GM12878 (cell line): ENCODE measurements around the gene IFT88.

Experiments used
- CBX5 ChIP-seq: sonication (generic); IDR thresholded peaks from 2 replicates; pipeline ENCODE4 v1.6.1; 2016; ENCODE audit warnings: low read depth, moderate library complexity, mild to moderate bottlenecking, inconsistent platforms
- EZH2 ChIP-seq: IDR thresholded peaks from 2 replicates; pipeline ENCODE4 v1.6.1; 2012; ENCODE audit warnings: low read depth, mild to moderate bottlenecking, control low read depth, inconsistent platforms, low read length, borderline replicate concordance; ENCODE audit not compliant: control insufficient read depth
- GABPA ChIP-seq: IDR thresholded peaks from 2 replicates; pipeline ENCODE4 v1.6.1; 2014; ENCODE audit warnings: antibody characterized with exemption, low read depth, mild to moderate bottlenecking, inconsistent platforms
- KAT2A ChIP-seq: conservative IDR thresholded peaks from 2 replicates; pipeline ENCODE4 v1.6.1; 2011; ENCODE audit warnings: low read depth, low read length; ENCODE audit not compliant: control insufficient read depth
- POLR2AphosphoS5 ChIP-seq: IDR thresholded peaks from 2 replicates; pipeline ENCODE4 v1.6.1; 2011; ENCODE audit warnings: mild to moderate bottlenecking, low read length, inconsistent platforms
- SMAD1 ChIP-seq: fragments of 450-650 bp; IDR thresholded peaks from 2 replicates; pipeline ENCODE4 v1.6.1; 2018; ENCODE audit warnings: mild to moderate bottlenecking, low read depth; ENCODE audit not compliant: partially characterized antibody
- SP1 ChIP-seq: IDR thresholded peaks from one replicate; pipeline ENCODE4 v1.6.1; 2011; ENCODE audit warnings: low read depth, low read length
- SPI1 ChIP-seq: IDR thresholded peaks from 2 replicates; pipeline ENCODE4 v1.6.1; 2011; ENCODE audit warnings: low read depth, mild to moderate bottlenecking, low read length, moderate library complexity, borderline replicate concordance; ENCODE audit not compliant: insufficient read depth
- ZBED1 ChIP-seq: IDR thresholded peaks from 2 replicates; pipeline ENCODE4 v1.6.1; 2016; ENCODE audit warnings: borderline replicate concordance
- TF ChIP-seq, protein P1 (sequence below): IDR thresholded peaks from 2 replicates; pipeline ENCODE4 v1.6.1; 2011; ENCODE audit warnings: borderline replicate concordance, low read depth, mild to moderate bottlenecking, moderate library complexity, mixed read lengths, low read length; ENCODE audit not compliant: insufficient read depth; ENCODE audit errors: extremely low read length
- TF ChIP-seq, protein P2 (sequence below), 3 experiments: IDR thresholded peaks in 2 of 3; conservative IDR thresholded peaks in 1 of 3; 2 replicates each; pipeline ENCODE4 v1.5.1; 2011; ENCODE audit warnings: low read depth in 3 of 3, low read length in 3 of 3, mild to moderate bottlenecking in 3 of 3, control low read depth in 2 of 3, moderate library complexity in 2 of 3, inconsistent platforms in 1 of 3, mixed read lengths in 1 of 3; ENCODE audit not compliant: control insufficient read depth in 2 of 3, insufficient read depth in 1 of 3; ENCODE audit errors: extremely low read depth in 1 of 3
- TF ChIP-seq, protein P3 (sequence below): fragments of 150-350 bp; IDR thresholded peaks from 2 replicates; pipeline ENCODE4 v1.6.1; 2016; ENCODE audit warnings: low read depth, low read length
- TF ChIP-seq, protein P4 (sequence below): fragments of 450-650 bp; IDR thresholded peaks from 2 replicates; pipeline ENCODE4 v1.6.1; 2016; ENCODE audit warnings: mild to moderate bottlenecking
- TF ChIP-seq, protein P5 (sequence below): fragments of 450-650 bp; IDR thresholded peaks from 2 replicates; pipeline ENCODE4 v1.6.1; 2014; ENCODE audit warnings: mild to moderate bottlenecking

DNA sequence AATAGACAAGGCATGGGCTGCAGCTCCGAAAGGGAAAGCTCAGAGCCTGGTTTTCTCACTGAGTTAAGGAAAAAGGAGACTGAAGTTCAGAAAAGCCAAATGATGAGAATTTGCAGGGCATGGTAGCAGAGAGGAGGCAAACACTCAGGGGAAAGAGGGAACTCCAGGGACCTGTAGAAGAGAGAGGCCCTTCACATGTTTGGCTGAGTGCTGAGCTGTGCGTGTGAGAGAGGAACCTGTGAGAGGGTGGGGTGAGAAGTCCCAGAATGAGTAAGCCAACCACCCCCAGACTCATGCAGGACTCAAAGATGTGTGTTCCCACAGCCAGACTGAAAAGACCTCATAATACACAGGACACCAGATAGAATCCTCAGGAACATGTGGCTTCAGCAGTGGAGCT lies 38.5 kb upstream of the IFT88 start:
- TF ChIP-seq GABPA = no peak
- TF ChIP-seq SP1 = peak; percentile 59
- TF ChIP-seq, protein P1, sequence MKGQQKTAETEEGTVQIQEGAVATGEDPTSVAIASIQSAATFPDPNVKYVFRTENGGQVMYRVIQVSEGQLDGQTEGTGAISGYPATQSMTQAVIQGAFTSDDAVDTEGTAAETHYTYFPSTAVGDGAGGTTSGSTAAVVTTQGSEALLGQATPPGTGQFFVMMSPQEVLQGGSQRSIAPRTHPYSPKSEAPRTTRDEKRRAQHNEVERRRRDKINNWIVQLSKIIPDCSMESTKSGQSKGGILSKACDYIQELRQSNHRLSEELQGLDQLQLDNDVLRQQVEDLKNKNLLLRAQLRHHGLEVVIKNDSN = no peak
- TF ChIP-seq, protein P2, sequence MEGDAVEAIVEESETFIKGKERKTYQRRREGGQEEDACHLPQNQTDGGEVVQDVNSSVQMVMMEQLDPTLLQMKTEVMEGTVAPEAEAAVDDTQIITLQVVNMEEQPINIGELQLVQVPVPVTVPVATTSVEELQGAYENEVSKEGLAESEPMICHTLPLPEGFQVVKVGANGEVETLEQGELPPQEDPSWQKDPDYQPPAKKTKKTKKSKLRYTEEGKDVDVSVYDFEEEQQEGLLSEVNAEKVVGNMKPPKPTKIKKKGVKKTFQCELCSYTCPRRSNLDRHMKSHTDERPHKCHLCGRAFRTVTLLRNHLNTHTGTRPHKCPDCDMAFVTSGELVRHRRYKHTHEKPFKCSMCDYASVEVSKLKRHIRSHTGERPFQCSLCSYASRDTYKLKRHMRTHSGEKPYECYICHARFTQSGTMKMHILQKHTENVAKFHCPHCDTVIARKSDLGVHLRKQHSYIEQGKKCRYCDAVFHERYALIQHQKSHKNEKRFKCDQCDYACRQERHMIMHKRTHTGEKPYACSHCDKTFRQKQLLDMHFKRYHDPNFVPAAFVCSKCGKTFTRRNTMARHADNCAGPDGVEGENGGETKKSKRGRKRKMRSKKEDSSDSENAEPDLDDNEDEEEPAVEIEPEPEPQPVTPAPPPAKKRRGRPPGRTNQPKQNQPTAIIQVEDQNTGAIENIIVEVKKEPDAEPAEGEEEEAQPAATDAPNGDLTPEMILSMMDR (IDR thresholded peaks at IDR 0.05 in 2 of 3, conservative IDR thresholded peaks at IDR 0.05 in 1 of 3; ENCODE audit: control insufficient read depth in 2 of 3, extremely low read depth in 1 of 3, insufficient read depth in 1 of 3, low read depth in 3 of 3, low read length in 3 of 3) = no peak
- peak; percentile 54; the same call in 1 of the 2 replicates for TF ChIP-seq SPI1
- no peak for TF ChIP-seq EZH2
- TF ChIP-seq, protein P3, sequence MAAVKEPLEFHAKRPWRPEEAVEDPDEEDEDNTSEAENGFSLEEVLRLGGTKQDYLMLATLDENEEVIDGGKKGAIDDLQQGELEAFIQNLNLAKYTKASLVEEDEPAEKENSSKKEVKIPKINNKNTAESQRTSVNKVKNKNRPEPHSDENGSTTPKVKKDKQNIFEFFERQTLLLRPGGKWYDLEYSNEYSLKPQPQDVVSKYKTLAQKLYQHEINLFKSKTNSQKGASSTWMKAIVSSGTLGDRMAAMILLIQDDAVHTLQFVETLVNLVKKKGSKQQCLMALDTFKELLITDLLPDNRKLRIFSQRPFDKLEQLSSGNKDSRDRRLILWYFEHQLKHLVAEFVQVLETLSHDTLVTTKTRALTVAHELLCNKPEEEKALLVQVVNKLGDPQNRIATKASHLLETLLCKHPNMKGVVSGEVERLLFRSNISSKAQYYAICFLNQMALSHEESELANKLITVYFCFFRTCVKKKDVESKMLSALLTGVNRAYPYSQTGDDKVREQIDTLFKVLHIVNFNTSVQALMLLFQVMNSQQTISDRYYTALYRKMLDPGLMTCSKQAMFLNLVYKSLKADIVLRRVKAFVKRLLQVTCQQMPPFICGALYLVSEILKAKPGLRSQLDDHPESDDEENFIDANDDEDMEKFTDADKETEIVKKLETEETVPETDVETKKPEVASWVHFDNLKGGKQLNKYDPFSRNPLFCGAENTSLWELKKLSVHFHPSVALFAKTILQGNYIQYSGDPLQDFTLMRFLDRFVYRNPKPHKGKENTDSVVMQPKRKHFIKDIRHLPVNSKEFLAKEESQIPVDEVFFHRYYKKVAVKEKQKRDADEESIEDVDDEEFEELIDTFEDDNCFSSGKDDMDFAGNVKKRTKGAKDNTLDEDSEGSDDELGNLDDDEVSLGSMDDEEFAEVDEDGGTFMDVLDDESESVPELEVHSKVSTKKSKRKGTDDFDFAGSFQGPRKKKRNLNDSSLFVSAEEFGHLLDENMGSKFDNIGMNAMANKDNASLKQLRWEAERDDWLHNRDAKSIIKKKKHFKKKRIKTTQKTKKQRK = no peak
- peak; percentile 92 for TF ChIP-seq SMAD1
- no peak for TF ChIP-seq KAT2A
- TF ChIP-seq, protein P4, sequence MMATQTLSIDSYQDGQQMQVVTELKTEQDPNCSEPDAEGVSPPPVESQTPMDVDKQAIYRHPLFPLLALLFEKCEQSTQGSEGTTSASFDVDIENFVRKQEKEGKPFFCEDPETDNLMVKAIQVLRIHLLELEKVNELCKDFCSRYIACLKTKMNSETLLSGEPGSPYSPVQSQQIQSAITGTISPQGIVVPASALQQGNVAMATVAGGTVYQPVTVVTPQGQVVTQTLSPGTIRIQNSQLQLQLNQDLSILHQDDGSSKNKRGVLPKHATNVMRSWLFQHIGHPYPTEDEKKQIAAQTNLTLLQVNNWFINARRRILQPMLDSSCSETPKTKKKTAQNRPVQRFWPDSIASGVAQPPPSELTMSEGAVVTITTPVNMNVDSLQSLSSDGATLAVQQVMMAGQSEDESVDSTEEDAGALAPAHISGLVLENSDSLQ = no peak
- TF ChIP-seq, protein P5, sequence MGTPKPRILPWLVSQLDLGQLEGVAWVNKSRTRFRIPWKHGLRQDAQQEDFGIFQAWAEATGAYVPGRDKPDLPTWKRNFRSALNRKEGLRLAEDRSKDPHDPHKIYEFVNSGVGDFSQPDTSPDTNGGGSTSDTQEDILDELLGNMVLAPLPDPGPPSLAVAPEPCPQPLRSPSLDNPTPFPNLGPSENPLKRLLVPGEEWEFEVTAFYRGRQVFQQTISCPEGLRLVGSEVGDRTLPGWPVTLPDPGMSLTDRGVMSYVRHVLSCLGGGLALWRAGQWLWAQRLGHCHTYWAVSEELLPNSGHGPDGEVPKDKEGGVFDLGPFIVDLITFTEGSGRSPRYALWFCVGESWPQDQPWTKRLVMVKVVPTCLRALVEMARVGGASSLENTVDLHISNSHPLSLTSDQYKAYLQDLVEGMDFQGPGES = no peak
- TF ChIP-seq ZBED1 = no peak
- TF ChIP-seq POLR2AphosphoS5 = no peak; the same call in 1 of the 2 replicates
- 0 out of 2 replicates have a peak, but pooled peaks have one; percentile 24 for TF ChIP-seq CBX5
